Epithelial cell of proximal tubule (primary cell): ENCODE data around the gene PON1. TPM values are rescaled to one million over a fixed set of nuclear protein-coding genes. Genes with fewer than 3 reads are reported as not detected.

Experiments
- DNase-seq: peaks from one replicate; pipeline ENCODE4 v3.0.0-alpha.2; 2011; ENCODE audit warnings: low read depth
- H3K4me3 ChIP-seq: 2 replicates; pipeline ENCODE4 v1.5.1; 2011; ENCODE audit warnings: low read depth, mild to moderate bottlenecking, low read length
- CTCF ChIP-seq: conservative IDR thresholded peaks from 2 replicates; pipeline ENCODE4 v1.5.1; 2012; ENCODE audit warnings: low read depth, mild to moderate bottlenecking, low read length
- total RNA-seq: library from RNA; depleted of rRNA; stranded (reverse); fragments of >200 nt; gene quantifications from 2 replicates; pipeline ENCODE4 v1.2.3, GENCODE V29; 2015

PON1 gene
- total RNA-seq, 1 donor from 2014 or later = not detected

GRCh38 chr7:95290166-95290830, 34.0 kb downstream of the PON1 start:
- TF ChIP-seq CTCF = no peak
- H3K4me3 ChIP-seq = no peak overlapping the region
- no peak for DNase-seq

DNA sequence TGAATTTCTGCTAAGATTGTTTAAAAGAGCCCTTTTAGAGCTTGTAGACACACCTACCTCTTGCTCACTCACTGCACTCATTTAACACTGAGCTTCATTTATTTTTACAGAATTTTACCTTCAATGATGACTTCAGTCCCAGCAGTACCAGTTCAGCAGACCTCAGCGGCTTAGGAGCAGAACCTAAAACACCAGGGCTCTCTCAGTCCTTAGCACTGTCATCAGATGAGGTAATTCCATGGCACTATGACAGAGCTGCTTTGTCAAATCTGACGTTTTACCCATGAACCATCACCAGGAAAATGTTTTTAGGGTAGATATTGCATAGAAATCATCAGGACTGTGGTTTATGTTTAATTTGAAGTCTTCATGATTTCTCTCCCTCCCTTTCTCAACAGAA, 38.2 kb downstream of the PON1 start:
- no peak for DNase-seq
- no peak overlapping the region for H3K4me3 ChIP-seq
- no peak for TF ChIP-seq CTCF

DNA sequence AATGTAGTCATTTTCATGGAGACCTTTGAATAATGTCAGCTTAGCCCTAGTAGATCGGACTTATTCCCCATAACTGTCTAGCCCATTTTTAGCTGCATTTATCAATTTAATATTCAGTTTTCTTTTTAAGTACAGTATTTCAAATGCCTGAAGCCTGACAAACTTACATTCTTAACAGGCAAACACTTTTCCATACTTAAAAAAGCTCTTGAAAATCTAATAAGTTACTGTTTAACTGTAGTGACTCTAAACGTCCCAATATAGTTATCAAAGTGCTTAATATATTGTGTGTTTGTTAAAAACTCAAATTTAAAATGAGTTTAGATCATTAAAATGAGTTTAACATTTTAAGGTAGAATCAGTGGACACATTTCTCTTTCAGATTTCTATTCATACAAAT, 44.9 kb downstream of the PON1 start:
- TF ChIP-seq CTCF = no peak
- no peak for DNase-seq

GRCh38 chr7:95276114-95276513, 48.2 kb downstream of the PON1 start:
- DNase-seq = no peak
- no peak overlapping the region for H3K4me3 ChIP-seq
- TF ChIP-seq CTCF = no peak

More for the DNA sequence above, 44.9 kb downstream of the PON1 start:
- no peak overlapping the region for H3K4me3 ChIP-seq

DNA sequence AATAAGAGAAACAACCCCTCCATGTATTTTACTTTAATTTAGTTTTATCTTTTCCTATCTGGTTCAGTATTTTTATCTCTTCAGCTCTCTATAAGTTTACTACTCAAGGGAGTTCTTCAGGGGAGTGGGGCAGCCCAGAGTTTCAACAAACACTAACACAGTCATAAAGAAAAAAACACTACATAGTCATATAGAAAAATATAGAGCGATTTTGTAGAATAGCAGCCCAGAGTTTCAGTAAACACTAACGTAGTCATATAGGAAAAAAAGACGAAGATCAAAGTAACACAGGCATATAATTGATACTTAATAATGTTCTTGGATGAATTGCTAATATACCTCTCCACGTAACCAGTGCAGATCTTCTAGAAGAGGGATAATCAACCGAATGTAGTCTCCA, 54.7 kb downstream of the PON1 start:
- no peak for DNase-seq
- TF ChIP-seq CTCF = no peak
- no peak overlapping the region for H3K4me3 ChIP-seq

DNA sequence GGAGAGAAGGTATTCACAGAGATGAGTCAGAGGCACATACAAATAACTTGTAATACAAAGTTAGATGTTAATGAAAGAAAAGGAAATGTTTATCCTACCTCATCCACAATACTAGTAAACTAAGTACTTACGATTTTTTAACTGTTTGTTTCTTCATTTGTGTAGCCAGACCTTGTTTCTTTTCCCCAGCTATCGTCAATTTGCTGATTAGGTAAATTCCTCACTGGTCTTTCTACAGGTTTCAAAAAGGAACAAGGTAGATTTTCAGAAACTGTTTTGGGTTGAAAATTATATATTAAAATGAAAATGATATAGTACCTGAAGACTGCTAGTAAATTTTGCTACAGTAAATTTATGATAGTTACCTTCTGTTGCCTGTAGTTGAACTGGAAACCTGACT, 56.6 kb downstream of the PON1 start:
- DNase-seq = no peak
- TF ChIP-seq CTCF = no peak
- H3K4me3 ChIP-seq = no peak overlapping the region

- DNase-seq = no peak
- TF ChIP-seq CTCF = no peak
Measured at GRCh38 chr7:95265634-95266033, 58.7 kb downstream of the PON1 start.

More at GRCh38 chr7:95265634-95266033, 58.7 kb downstream of the PON1 start:
- no peak overlapping the region for H3K4me3 ChIP-seq
